GM12892 (cell line): ENCODE measurements around the gene HGFAC.

Experiments used
- POLR2A ChIP-seq: IDR thresholded peaks from 2 replicates; pipeline ENCODE4 v1.6.1; 2011; ENCODE audit warnings: low read depth, low read length, control low read depth
- POLR2AphosphoS5 ChIP-seq: IDR thresholded peaks from 2 replicates; pipeline ENCODE4 v1.6.1; 2011; ENCODE audit warnings: low read depth, low read length, control low read depth
- TAF1 ChIP-seq: IDR thresholded peaks from 2 replicates; pipeline ENCODE4 v1.6.1; 2011; ENCODE audit warnings: low read depth, mild to moderate bottlenecking, control low read depth, low read length, borderline replicate concordance

DNA sequence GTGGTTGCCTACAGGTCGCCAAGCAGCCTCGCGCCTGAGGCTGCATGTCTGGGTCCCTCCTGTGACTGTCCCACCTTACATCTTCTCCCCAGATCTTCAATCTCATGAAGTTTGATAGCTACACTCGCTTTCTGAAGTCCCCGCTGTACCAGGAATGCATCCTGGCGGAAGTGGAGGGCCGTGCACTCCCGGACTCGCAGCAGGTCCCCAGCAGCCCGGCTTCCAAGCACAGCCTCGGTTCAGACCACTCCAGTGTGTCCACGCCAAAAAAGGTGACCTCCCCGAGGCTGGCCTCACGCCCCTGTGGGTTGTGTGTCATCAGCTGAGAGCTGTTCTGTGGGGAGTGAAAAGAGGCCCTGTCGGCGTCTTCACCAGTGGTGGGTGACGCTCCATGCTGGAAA, 24.9 kb upstream of the HGFAC start:
- TF ChIP-seq TAF1, result no peak
- TF ChIP-seq POLR2A, result no peak
- no peak for TF ChIP-seq POLR2AphosphoS5
